ENCODE data around the gene C14orf119. TPM values are rescaled to one million over a fixed set of nuclear protein-coding genes. Genes with fewer than 3 reads are reported as not detected.

C14orf119 gene
- total RNA-seq, 1 experiment from 2014 or later = 46.8 TPM

DNA sequence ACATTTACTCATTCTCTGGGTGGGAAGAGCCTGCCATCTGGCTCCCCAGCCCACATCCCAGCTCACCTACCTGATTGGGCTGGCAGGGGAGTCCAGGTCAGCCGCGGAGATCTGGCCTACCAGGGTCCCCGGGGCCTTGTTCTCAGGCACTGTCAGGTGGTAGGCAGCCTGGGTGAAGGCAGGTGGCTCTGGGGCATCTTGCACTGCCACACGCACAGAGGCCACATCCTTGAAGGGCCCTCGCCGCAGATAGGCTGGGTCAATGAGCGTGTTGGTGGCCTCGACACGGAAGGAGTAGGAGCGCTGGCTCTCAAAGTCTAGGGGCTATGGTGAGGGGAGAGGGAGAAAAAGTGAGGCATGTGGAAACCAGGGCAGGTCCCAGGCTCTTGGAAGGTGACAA lies 41.9 kb upstream of the C14orf119 start:
- 0 out of 4 replicates have a peak, but pooled peaks cover 0 to under 1% of the 10 kb centered on the region in 2 experiments for H3K36me3 ChIP-seq (ENCODE audit: control insufficient read depth in 1 of 2, insufficient read depth in 2 of 2, low read length in 2 of 2)
- ChIA-PET POLR2A (no interaction called here), CTCF (interaction anchor here (2.2 kb wide), 1 partner anchor 15 kb away, joined by 8 read pairs; no protein-coding TSS in a partner anchor), RAD21 (ENCODE audit: low non-redundant PET in 1 of 2, low total read pairs in 2 of 2, uncharacterized antibody in 2 of 2, unreplicated experiment in 2 of 2) (no interaction called here)
- DNase-seq (ENCODE audit: low read depth, low spot score) = no peak
- H3K27ac ChIP-seq (ENCODE audit: low read depth, low read length) = no peak overlapping the region
- no peak overlapping the region for H3K4me2 ChIP-seq (ENCODE audit: low read length)
- peaks cover 12 to 24% of the 10 kb centered on the region in 2 experiments for H3K4me1 ChIP-seq (ENCODE audit: control insufficient read depth in 1 of 2, insufficient read depth in 2 of 2, low read length in 2 of 2)
- no peak overlapping the region for H3K9ac ChIP-seq (ENCODE audit: low read length)
- H3K27me3 ChIP-seq (ENCODE audit: insufficient read depth, low read length) = no peaks in the 10 kb centered on the region
- no peaks in the 10 kb centered on the region for H4K20me1 ChIP-seq (ENCODE audit: insufficient read depth)
- H3K4me3 ChIP-seq (replicated peaks in 1 of 2; ENCODE audit: low read depth in 1 of 2, low read length in 2 of 2) = no peak overlapping the region
- H3K9me3 ChIP-seq (ENCODE audit: control insufficient read depth in 1 of 2, insufficient read depth in 1 of 2, low read depth in 1 of 2, low read length in 2 of 2) = no peaks in the 10 kb centered on the region
- ATAC-seq = no peak
- H2AFZ ChIP-seq (ENCODE audit: low read depth, low read length, poor library complexity, severe bottlenecking) = no peak overlapping the region
- TF ChIP-seq, protein P1, sequence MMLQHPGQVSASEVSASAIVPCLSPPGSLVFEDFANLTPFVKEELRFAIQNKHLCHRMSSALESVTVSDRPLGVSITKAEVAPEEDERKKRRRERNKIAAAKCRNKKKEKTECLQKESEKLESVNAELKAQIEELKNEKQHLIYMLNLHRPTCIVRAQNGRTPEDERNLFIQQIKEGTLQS (IDR thresholded peaks at IDR 0.05) = no peak
- TF ChIP-seq CEBPB (IDR thresholded peaks at IDR 0.05; ENCODE audit: low read depth) = no peak
- TF ChIP-seq, protein P2, sequence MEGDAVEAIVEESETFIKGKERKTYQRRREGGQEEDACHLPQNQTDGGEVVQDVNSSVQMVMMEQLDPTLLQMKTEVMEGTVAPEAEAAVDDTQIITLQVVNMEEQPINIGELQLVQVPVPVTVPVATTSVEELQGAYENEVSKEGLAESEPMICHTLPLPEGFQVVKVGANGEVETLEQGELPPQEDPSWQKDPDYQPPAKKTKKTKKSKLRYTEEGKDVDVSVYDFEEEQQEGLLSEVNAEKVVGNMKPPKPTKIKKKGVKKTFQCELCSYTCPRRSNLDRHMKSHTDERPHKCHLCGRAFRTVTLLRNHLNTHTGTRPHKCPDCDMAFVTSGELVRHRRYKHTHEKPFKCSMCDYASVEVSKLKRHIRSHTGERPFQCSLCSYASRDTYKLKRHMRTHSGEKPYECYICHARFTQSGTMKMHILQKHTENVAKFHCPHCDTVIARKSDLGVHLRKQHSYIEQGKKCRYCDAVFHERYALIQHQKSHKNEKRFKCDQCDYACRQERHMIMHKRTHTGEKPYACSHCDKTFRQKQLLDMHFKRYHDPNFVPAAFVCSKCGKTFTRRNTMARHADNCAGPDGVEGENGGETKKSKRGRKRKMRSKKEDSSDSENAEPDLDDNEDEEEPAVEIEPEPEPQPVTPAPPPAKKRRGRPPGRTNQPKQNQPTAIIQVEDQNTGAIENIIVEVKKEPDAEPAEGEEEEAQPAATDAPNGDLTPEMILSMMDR (IDR thresholded peaks at IDR 0.05 in 2 of 3, conservative IDR thresholded peaks at IDR 0.05 in 1 of 3; ENCODE audit: borderline replicate concordance in 1 of 3, insufficient read depth in 1 of 3, low read depth in 2 of 3, low read length in 2 of 3) = no peak
- TF ChIP-seq SIN3A (IDR thresholded peaks at IDR 0.05; ENCODE audit: low read depth) = no peak
- TF ChIP-seq, protein P3, sequence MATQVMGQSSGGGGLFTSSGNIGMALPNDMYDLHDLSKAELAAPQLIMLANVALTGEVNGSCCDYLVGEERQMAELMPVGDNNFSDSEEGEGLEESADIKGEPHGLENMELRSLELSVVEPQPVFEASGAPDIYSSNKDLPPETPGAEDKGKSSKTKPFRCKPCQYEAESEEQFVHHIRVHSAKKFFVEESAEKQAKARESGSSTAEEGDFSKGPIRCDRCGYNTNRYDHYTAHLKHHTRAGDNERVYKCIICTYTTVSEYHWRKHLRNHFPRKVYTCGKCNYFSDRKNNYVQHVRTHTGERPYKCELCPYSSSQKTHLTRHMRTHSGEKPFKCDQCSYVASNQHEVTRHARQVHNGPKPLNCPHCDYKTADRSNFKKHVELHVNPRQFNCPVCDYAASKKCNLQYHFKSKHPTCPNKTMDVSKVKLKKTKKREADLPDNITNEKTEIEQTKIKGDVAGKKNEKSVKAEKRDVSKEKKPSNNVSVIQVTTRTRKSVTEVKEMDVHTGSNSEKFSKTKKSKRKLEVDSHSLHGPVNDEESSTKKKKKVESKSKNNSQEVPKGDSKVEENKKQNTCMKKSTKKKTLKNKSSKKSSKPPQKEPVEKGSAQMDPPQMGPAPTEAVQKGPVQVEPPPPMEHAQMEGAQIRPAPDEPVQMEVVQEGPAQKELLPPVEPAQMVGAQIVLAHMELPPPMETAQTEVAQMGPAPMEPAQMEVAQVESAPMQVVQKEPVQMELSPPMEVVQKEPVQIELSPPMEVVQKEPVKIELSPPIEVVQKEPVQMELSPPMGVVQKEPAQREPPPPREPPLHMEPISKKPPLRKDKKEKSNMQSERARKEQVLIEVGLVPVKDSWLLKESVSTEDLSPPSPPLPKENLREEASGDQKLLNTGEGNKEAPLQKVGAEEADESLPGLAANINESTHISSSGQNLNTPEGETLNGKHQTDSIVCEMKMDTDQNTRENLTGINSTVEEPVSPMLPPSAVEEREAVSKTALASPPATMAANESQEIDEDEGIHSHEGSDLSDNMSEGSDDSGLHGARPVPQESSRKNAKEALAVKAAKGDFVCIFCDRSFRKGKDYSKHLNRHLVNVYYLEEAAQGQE (IDR thresholded peaks at IDR 0.05; ENCODE audit: low read depth) = no peak
- TF ChIP-seq, protein P4, sequence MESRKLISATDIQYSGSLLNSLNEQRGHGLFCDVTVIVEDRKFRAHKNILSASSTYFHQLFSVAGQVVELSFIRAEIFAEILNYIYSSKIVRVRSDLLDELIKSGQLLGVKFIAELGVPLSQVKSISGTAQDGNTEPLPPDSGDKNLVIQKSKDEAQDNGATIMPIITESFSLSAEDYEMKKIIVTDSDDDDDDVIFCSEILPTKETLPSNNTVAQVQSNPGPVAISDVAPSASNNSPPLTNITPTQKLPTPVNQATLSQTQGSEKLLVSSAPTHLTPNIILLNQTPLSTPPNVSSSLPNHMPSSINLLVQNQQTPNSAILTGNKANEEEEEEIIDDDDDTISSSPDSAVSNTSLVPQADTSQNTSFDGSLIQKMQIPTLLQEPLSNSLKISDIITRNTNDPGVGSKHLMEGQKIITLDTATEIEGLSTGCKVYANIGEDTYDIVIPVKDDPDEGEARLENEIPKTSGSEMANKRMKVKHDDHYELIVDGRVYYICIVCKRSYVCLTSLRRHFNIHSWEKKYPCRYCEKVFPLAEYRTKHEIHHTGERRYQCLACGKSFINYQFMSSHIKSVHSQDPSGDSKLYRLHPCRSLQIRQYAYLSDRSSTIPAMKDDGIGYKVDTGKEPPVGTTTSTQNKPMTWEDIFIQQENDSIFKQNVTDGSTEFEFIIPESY (IDR thresholded peaks at IDR 0.05; ENCODE audit: extremely low read depth, insufficient replicate concordance, low read length) = no peak
- no peak for TF ChIP-seq TCF7L2 (IDR thresholded peaks at IDR 0.05; ENCODE audit: borderline replicate concordance, extremely low read depth, insufficient read depth, insufficient read length)
- TF ChIP-seq, protein P5, sequence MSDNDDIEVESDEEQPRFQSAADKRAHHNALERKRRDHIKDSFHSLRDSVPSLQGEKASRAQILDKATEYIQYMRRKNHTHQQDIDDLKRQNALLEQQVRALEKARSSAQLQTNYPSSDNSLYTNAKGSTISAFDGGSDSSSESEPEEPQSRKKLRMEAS (IDR thresholded peaks at IDR 0.05) = no peak
- no peak for TF ChIP-seq SRF (IDR thresholded peaks at IDR 0.05; ENCODE audit: low read depth)
- TF ChIP-seq ZFX (IDR thresholded peaks at IDR 0.05) = no peak
- TF ChIP-seq EZH2 (IDR thresholded peaks at IDR 0.05) = no peak
- TF ChIP-seq RAD21 (IDR thresholded peaks at IDR 0.05; ENCODE audit: low read depth) = no peak
- TF ChIP-seq POLR2A (IDR thresholded peaks at IDR 0.05; ENCODE audit: borderline replicate concordance, extremely low read depth, insufficient read depth, insufficient read length) = no peak
- no peak for TF ChIP-seq EZH2phosphoT487 (IDR thresholded peaks at IDR 0.05; ENCODE audit: borderline replicate concordance)
- no peak for TF ChIP-seq ELF1 (IDR thresholded peaks at IDR 0.05; ENCODE audit: borderline replicate concordance, low read depth)
- no peak for TF ChIP-seq CBX3 (IDR thresholded peaks at IDR 0.05; ENCODE audit: low read depth)
- intact Hi-C loops (cut with micrococcal nuclease) = no loop called here
- H3K9me2 ChIP-seq (ENCODE audit: insufficient read depth) = no peaks in the 10 kb centered on the region
- no peaks in the 10 kb centered on the region for H3K79me2 ChIP-seq (ENCODE audit: insufficient read depth, low read length)
- no TSS peak for BruUV-seq (replicated peaks)

Measured in HCT116 (cell line).